Mammary epithelial cell (primary cell): ENCODE measurements around the gene LCN15.

Source experiments
- EZH2 ChIP-seq: IDR thresholded peaks from 2 replicates; pipeline ENCODE4 v1.6.1; 2012; ENCODE audit warnings: low read length, inconsistent platforms, borderline replicate concordance
- TF ChIP-seq, protein P1 (sequence below), 2 donors: IDR thresholded peaks in 1 of 2; conservative IDR thresholded peaks in 1 of 2; 2 replicates each; pipeline ENCODE4 v1.5.1; 2011 to 2012; ENCODE audit warnings: inconsistent platforms in 2 of 2, low read length in 2 of 2, mild to moderate bottlenecking in 2 of 2, control low read depth in 1 of 2, low read depth in 1 of 2; ENCODE audit not compliant: insufficient read depth in 1 of 2; ENCODE audit errors: extremely low read depth in 1 of 2

DNA sequence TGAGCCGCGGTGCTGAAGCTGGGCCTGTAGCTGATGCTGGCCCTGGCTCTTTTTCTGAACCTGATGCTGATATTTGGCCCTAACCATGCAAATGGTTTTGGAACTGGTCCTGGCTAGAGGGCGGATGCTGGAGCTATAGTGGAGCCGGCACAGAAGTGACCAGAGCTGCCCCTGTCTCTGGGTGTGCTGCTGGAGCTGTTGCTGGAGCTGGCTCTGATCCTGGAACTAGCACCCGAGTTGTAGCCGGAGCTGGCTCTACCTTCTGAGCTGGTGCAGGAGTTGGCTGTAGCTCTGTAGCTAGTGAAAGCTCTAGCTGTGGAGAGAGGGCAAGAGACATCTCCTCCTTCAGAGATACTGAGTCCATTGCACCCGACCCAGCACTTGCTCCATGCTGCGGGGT, 34.4 kb downstream of the LCN15 start:
- TF ChIP-seq EZH2: no peak
- TF ChIP-seq, protein P1, sequence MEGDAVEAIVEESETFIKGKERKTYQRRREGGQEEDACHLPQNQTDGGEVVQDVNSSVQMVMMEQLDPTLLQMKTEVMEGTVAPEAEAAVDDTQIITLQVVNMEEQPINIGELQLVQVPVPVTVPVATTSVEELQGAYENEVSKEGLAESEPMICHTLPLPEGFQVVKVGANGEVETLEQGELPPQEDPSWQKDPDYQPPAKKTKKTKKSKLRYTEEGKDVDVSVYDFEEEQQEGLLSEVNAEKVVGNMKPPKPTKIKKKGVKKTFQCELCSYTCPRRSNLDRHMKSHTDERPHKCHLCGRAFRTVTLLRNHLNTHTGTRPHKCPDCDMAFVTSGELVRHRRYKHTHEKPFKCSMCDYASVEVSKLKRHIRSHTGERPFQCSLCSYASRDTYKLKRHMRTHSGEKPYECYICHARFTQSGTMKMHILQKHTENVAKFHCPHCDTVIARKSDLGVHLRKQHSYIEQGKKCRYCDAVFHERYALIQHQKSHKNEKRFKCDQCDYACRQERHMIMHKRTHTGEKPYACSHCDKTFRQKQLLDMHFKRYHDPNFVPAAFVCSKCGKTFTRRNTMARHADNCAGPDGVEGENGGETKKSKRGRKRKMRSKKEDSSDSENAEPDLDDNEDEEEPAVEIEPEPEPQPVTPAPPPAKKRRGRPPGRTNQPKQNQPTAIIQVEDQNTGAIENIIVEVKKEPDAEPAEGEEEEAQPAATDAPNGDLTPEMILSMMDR (conservative IDR thresholded peaks at IDR 0.05 in 1 of 2, IDR thresholded peaks at IDR 0.05 in 1 of 2; ENCODE audit: extremely low read depth in 1 of 2, insufficient read depth in 1 of 2, low read depth in 1 of 2, low read length in 2 of 2): no peak
